VCaP (cell line): ENCODE measurements around the gene TMEM178B.
"Not testable (repeated sequence)": the region's sequence is repeated elsewhere in the genome, so short reads cannot be mapped to it uniquely, and the experiment has no call there.

ENCODE experiments used
- H3K27ac ChIP-seq: fragments of 450-650 bp; 2 replicates; pipeline ENCODE4 v1.5.1; 2017
- TF ChIP-seq, protein P1 (sequence below): fragments of 450-650 bp; conservative IDR thresholded peaks from 2 replicates; pipeline ENCODE4 v1.5.1; 2017; ENCODE audit warnings: mild to moderate bottlenecking, moderate library complexity

TMEM178B gene

DNA sequence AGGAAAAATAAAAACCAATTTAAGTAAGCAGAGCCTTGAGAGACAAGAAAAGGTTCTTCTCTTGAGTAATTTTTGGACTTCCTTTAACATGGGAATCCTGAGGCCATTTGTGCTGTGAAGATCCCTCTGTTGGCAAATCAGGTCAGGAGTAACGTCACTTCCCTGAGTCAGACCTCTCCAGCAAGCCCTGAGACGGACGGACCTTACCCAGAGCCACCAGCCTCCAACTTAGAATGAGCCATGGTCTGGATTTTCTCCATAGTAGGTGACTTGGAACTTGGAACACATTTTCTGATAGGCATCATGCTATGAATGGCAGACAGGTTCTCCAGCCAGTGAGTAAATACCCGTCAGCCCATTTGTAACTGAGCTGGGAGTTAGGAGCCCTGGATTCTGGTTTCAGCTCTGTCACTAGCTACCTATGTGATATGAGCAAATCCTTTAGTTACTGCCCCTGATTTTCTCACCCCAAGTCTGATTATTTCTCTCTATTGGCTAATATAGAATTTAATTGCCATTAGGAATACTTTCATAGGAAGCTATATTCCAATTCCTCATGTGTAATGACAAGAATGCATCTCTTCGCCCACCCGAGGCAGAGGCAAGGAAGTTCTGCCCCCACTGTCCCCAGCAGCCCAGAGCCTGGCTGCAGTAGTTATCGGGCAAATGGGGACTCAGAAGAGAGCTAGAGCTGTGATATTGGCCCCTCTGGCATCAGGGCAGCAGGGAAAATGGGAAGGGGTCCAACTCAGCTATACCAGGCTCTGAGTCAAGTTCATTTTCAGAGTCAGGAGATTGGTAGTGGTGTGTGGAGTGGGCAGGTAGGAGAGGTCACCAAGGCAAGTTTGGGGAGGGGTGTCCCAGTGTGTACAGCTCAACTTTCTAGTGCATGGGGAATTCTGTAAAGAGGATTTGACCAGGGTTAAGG is 323.6 kb downstream of the TMEM178B start:
- H3K27ac ChIP-seq: no peak overlapping the region
- TF ChIP-seq, protein P1, sequence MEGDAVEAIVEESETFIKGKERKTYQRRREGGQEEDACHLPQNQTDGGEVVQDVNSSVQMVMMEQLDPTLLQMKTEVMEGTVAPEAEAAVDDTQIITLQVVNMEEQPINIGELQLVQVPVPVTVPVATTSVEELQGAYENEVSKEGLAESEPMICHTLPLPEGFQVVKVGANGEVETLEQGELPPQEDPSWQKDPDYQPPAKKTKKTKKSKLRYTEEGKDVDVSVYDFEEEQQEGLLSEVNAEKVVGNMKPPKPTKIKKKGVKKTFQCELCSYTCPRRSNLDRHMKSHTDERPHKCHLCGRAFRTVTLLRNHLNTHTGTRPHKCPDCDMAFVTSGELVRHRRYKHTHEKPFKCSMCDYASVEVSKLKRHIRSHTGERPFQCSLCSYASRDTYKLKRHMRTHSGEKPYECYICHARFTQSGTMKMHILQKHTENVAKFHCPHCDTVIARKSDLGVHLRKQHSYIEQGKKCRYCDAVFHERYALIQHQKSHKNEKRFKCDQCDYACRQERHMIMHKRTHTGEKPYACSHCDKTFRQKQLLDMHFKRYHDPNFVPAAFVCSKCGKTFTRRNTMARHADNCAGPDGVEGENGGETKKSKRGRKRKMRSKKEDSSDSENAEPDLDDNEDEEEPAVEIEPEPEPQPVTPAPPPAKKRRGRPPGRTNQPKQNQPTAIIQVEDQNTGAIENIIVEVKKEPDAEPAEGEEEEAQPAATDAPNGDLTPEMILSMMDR: no peak

DNA sequence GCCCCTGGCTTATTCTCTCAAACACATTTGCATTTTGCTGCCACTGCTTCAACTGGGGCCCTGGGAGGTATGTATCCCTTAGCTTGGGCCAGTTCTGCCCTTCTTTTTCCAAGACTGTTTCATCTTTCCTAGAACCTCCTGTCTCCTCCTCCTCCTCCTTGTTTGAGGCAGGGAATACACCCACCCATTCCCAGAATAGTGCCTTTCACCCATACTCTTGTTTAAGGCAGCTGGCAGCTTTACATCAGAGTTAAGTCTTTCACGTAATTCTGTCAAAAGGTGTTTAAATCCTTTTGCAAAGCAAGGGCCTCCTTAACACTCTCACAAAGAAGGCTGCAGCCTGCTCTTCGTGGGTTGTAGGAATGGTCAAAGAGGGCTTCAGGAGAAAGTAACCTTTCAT is 326.5 kb downstream of the TMEM178B start:
- H3K27ac ChIP-seq: no peak overlapping the region
- TF ChIP-seq, protein P1: no peak

DNA sequence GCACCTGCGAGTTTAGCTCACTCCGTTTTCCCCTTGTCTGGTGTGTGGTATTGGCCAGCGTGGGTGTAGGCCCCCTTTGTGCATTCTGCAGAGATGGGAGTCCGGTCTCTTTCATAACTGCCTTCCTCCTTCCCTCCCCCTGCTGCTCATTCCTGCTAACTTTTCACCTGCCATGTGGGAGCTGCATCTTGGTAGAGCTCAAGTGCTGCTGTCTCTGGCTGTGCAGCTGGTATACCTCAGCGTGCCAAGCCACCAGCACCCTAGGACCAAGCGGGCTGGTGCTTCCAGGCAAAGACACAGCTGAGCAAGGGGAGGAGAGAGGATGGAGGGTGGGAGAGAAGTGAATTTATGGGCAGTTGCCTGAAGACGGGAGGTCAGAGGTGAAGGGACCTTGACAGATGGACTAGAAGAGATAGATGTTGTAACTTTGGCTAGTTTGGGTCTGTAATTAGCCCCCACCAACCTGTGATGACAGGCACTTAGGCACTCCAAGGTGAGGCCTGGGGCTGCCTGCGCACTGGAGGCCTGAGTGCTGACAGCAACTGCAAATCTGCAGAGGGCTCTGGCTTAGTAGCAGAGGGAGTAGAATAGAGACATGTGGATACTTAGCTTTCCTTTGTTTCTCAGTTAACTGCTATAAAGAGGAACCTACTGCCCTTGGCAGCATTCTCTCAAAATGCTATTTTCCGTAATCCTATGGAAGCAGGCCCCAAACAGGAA is 328.6 kb downstream of the TMEM178B start:
- H3K27ac ChIP-seq: no peak overlapping the region
- TF ChIP-seq, protein P1: no peak

DNA sequence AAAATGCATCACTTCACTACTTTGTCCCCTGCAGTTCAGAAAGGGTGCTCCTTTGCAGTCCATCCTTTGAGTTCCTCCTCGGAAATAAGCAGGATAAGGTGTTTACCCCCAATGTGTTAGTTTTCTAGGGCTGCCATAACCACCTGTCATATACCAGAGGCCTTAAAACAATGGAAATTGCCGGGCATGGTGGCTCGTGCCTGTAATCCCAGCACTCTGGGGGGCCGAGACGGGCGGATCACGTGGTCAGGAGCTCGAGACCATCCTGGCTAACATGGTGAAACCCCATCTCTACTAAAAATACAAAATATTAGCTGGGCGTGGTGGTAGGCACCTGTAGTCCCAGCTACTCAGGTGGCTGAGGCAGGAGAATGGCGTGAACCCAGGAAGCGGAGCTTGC is 330.0 kb downstream of the TMEM178B start:
- H3K27ac ChIP-seq: not testable (repeated sequence)

DNA sequence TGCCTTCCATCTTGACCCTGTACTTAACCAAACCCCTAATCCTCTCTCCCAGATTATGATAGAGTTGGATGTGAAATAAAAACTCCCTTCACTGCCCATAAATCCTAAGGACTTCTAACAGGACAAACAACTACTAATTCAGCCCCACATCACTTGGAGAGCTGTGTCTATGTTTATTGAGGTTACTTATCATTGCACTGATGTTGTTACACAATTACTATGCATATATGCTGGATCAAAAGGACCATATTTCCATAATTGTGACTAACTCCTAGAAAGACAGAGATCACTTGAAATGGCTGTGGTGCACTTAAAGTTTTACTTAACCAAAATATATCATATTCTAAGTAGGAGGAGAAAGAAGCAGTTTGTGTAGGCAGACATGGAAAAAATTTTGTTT is 332.5 kb downstream of the TMEM178B start:
- TF ChIP-seq, protein P1: no peak
- no peak overlapping the region for H3K27ac ChIP-seq

DNA sequence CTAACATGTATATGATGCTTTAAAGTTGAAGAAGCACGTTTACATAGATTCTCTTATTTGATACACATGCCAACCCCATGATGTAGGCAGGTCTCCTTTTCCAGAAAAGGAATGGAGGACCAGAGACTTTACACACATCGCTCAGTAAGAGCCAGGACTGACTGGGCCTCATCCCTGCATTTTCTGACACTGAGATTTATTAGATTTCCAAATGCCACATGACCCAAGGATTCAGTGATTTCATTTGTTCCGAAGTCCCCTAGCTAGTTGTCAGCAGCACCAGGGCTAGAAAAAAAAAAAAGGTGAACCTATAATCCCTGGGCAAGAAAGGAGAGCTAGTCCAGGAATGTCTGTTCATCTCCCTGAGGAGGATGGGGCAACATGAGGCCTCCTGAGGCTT is 334.0 kb downstream of the TMEM178B start:
- no peak overlapping the region for H3K27ac ChIP-seq
- TF ChIP-seq, protein P1: no peak

DNA sequence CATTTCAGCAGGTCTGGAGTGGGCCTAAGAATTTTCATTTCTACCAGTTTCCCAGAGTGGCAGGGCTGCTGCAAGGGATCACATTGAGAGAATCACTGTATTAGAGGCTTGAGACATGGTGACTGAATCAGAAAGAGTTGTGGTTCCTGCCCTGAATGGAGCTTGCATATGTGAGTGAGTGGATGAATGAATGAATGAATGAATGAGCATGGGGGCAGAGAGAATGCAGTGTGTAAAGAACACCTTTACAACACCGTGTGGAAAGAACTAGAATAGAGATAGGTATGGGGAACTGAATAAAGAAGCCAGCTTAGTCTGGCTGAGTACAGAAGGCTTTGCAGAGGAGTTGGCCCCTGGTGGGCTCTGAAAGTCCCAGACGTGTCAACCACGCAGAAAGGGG is 334.6 kb downstream of the TMEM178B start:
- H3K27ac ChIP-seq: no peak overlapping the region
- TF ChIP-seq, protein P1: no peak
